SJSA1 (cell line): Measurements from ENCODE around the gene SH2D2A. TPM values are rescaled to one million over a fixed set of nuclear protein-coding genes. Genes with fewer than 3 reads are reported as not detected.

Experiments used
- DNase-seq, 2 experiments: peaks; one replicate each; pipeline ENCODE4 v3.0.0-alpha.2; 2015 to 2020; ENCODE audit warnings: low spot score in 2 of 2, low read depth in 1 of 2
- H3K27ac ChIP-seq: fragments of 250-450 bp; sonication (Bioruptor Pico); 2 replicates; pipeline ENCODE4 v1.5.1; 2020; ENCODE audit warnings: mild to moderate bottlenecking, moderate library complexity
- H3K27me3 ChIP-seq: fragments of 250-450 bp; sonication (Bioruptor Pico); replicated peaks from 2 replicates; pipeline ENCODE4 v1.5.1; 2020; ENCODE audit warnings: mild to moderate bottlenecking, moderate library complexity
- H3K36me3 ChIP-seq: fragments of 250-450 bp; sonication (Bioruptor Pico); 2 replicates; pipeline ENCODE4 v1.5.1; 2020; ENCODE audit warnings: mild to moderate bottlenecking
- H3K4me1 ChIP-seq: fragments of 250-450 bp; sonication (Bioruptor Pico); replicated peaks from 2 replicates; pipeline ENCODE4 v1.6.1; 2021; ENCODE audit warnings: mild to moderate bottlenecking
- H3K4me3 ChIP-seq: fragments of 250-450 bp; sonication (Bioruptor Pico); 2 replicates; pipeline ENCODE4 v1.5.1; 2020; ENCODE audit warnings: mild to moderate bottlenecking
- H3K9me3 ChIP-seq: fragments of 250-450 bp; sonication (Bioruptor Pico); replicated peaks from 2 replicates; pipeline ENCODE4 v1.5.1; 2020; ENCODE audit warnings: mild to moderate bottlenecking
- total RNA-seq: library from RNA; depleted of rRNA; stranded (reverse); fragments of >200 nt; shearing (Covaris generic); gene quantifications from 2 replicates; pipeline ENCODE4 v1.2.3, GENCODE V29; 2014

Gene SH2D2A
- total RNA-seq, 1 experiment from 2014 or later: not detected

- Histone ChIP-seq H3K9me3 (no peaks in the 10 kb centered on the region; the same call in 1 of the 2 replicates), H3K4me3 (no peak overlapping the region), H3K27ac (no peak overlapping the region), H3K36me3 (no peaks in the 10 kb centered on the region), H3K27me3 (peaks cover 10% of the 10 kb centered on the region), H3K4me1 (no peaks in the 10 kb centered on the region)
- DNase-seq: no peak
These were observed 10.0 kb upstream of the SH2D2A start for GRCh38 chr1:156826630-156827029.

- Histone ChIP-seq H3K27ac (no peak overlapping the region), H3K27me3 (peaks cover 11% of the 10 kb centered on the region; the same call in 1 of the 2 replicates), H3K4me1 (no peaks in the 10 kb centered on the region), H3K36me3 (no peaks in the 10 kb centered on the region), H3K9me3 (no peaks in the 10 kb centered on the region), H3K4me3 (no peak overlapping the region)
- no peak for DNase-seq
These were observed 6.7 kb upstream of the SH2D2A start for GRCh38 chr1:156823210-156823790.

- Histone ChIP-seq H3K27me3 (peaks cover 7% of the 10 kb centered on the region; the same call in 1 of the 2 replicates), H3K9me3 (no peaks in the 10 kb centered on the region), H3K4me3 (no peak overlapping the region), H3K27ac (no peak overlapping the region), H3K36me3 (no peaks in the 10 kb centered on the region), H3K4me1 (no peaks in the 10 kb centered on the region)
- DNase-seq: no peak
These were observed 6.0 kb upstream of the SH2D2A start for GRCh38 chr1:156822680-156823079.

GRCh38 chr1:156821801-156822200 is 5.2 kb upstream of the SH2D2A start:
- Histone ChIP-seq H3K4me1 (peaks cover 2% of the 10 kb centered on the region), H3K4me3 (no peak overlapping the region), H3K9me3 (no peaks in the 10 kb centered on the region), H3K36me3 (no peaks in the 10 kb centered on the region), H3K27ac (no peak overlapping the region), H3K27me3 (peaks cover 6% of the 10 kb centered on the region; the same call in 1 of the 2 replicates)
- DNase-seq: no peak

GRCh38 chr1:156815961-156816422 is 656 bp downstream of the SH2D2A start:
- peaks cover 13% of the 10 kb centered on the region for H3K4me1 ChIP-seq
- H3K27me3 ChIP-seq: 0 out of 2 replicates have a peak, but pooled peaks cover 2% of the 10 kb centered on the region
- H3K36me3 ChIP-seq: no peaks in the 10 kb centered on the region
- no peak overlapping the region for H3K4me3 ChIP-seq
- no peak overlapping the region for H3K27ac ChIP-seq
- H3K9me3 ChIP-seq: no peaks in the 10 kb centered on the region
- DNase-seq: no peak

GRCh38 chr1:156815307-156815826 is 1.3 kb downstream of the SH2D2A start:
- Histone ChIP-seq H3K9me3 (no peaks in the 10 kb centered on the region), H3K36me3 (no peaks in the 10 kb centered on the region), H3K27ac (no peak overlapping the region), H3K4me3 (no peak overlapping the region), H3K27me3 (0 out of 2 replicates have a peak, but pooled peaks cover 2% of the 10 kb centered on the region), H3K4me1 (peaks cover 13% of the 10 kb centered on the region)
- no peak for DNase-seq

- Histone ChIP-seq H3K4me3 (no peak overlapping the region), H3K9me3 (no peaks in the 10 kb centered on the region), H3K36me3 (no peaks in the 10 kb centered on the region), H3K27ac (no peak overlapping the region), H3K4me1 (peaks cover 13% of the 10 kb centered on the region), H3K27me3 (0 out of 2 replicates have a peak, but pooled peaks cover 2% of the 10 kb centered on the region)
- DNase-seq: no peak
These were observed 1.9 kb downstream of the SH2D2A start for GRCh38 chr1:156814571-156815260.

GRCh38 chr1:156813750-156814570 is 2.7 kb downstream of the SH2D2A start:
- H3K4me1 ChIP-seq: peaks cover 13% of the 10 kb centered on the region
- H3K27me3 ChIP-seq: 0 out of 2 replicates have a peak, but pooled peaks cover 2% of the 10 kb centered on the region
- no peak overlapping the region for H3K4me3 ChIP-seq
- H3K36me3 ChIP-seq: no peaks in the 10 kb centered on the region
- DNase-seq: no peak
- H3K9me3 ChIP-seq: no peaks in the 10 kb centered on the region
- H3K27ac ChIP-seq: no peak overlapping the region

- Histone ChIP-seq H3K4me3 (no peak overlapping the region), H3K27ac (no peak overlapping the region)
- DNase-seq: no peak
These were observed 3.4 kb downstream of the SH2D2A start for GRCh38 chr1:156813298-156813697.

GRCh38 chr1:156812293-156812990 is 4.2 kb downstream of the SH2D2A start:
- Histone ChIP-seq H3K36me3 (no peaks in the 10 kb centered on the region), H3K4me1 (peaks cover 13% of the 10 kb centered on the region), H3K9me3 (no peaks in the 10 kb centered on the region), H3K27me3 (no peaks in the 10 kb centered on the region), H3K4me3 (no peak overlapping the region), H3K27ac (no peak overlapping the region)
- no peak for DNase-seq

More at GRCh38 chr1:156813298-156813697, 3.4 kb downstream of the SH2D2A start:
- no peaks in the 10 kb centered on the region for H3K36me3 ChIP-seq
- no peaks in the 10 kb centered on the region for H3K9me3 ChIP-seq
- H3K27me3 ChIP-seq: no peaks in the 10 kb centered on the region
- H3K4me1 ChIP-seq: peaks cover 13% of the 10 kb centered on the region

- Histone ChIP-seq H3K4me3 (no peak overlapping the region), H3K4me1 (0 out of 2 replicates have a peak, but pooled peaks cover 6% of the 10 kb centered on the region), H3K27ac (no peak overlapping the region), H3K9me3 (no peaks in the 10 kb centered on the region), H3K27me3 (no peaks in the 10 kb centered on the region), H3K36me3 (no peaks in the 10 kb centered on the region)
- no peak for DNase-seq
These were observed 5.5 kb downstream of the SH2D2A start for GRCh38 chr1:156811168-156811567.

- H3K4me3 ChIP-seq: no peak overlapping the region
- H3K27me3 ChIP-seq: no peaks in the 10 kb centered on the region
- no peak overlapping the region for H3K27ac ChIP-seq
- no peak for DNase-seq
- 0 out of 2 replicates have a peak, but pooled peaks cover 6% of the 10 kb centered on the region for H3K4me1 ChIP-seq
- no peaks in the 10 kb centered on the region for H3K9me3 ChIP-seq
- no peaks in the 10 kb centered on the region for H3K36me3 ChIP-seq
These were observed 6.8 kb downstream of the SH2D2A start for GRCh38 chr1:156809711-156810366.
